GM23338 (cell line): ENCODE results near the gene RORB. TPM values are rescaled to one million over a fixed set of nuclear protein-coding genes. Genes with fewer than 3 reads are reported as not detected.

ENCODE experiments used
- ETS1 ChIP-seq: IDR thresholded peaks from 2 replicates; pipeline ENCODE4 v1.6.1; 2016; ENCODE audit warnings: antibody characterized with exemption
- EZH2phosphoT487 ChIP-seq: fragments of 200-600 bp; sonication (generic); IDR thresholded peaks from one replicate; pipeline ENCODE4 v1.8.1; 2018; ENCODE audit warnings: antibody characterized with exemption; ENCODE audit not compliant: unreplicated experiment
- JUNB ChIP-seq: IDR thresholded peaks from one replicate; pipeline ENCODE4 v1.6.1; 2016; ENCODE audit warnings: antibody characterized with exemption; ENCODE audit not compliant: unreplicated experiment
- REST ChIP-seq: IDR thresholded peaks from one replicate; pipeline ENCODE4 v1.6.1; 2018; ENCODE audit warnings: antibody characterized with exemption; ENCODE audit not compliant: unreplicated experiment
- STAT1 ChIP-seq: IDR thresholded peaks from one replicate; pipeline ENCODE4 v1.6.1; 2016; ENCODE audit warnings: antibody characterized with exemption; ENCODE audit not compliant: unreplicated experiment
- ZNF331 ChIP-seq: fragments of 250-450 bp; sonication (Bioruptor Pico); IDR thresholded peaks from 2 replicates; pipeline ENCODE4 v1.5.0; 2020; ENCODE audit warnings: low read depth, mild to moderate bottlenecking, moderate library complexity
- ZNF462 ChIP-seq: fragments of 250-450 bp; sonication (Bioruptor Pico); IDR thresholded peaks from 2 replicates; pipeline ENCODE4 v1.5.0; 2020; ENCODE audit warnings: mild to moderate bottlenecking, moderate library complexity
- polyA plus RNA-seq: library from polyadenylated mRNA; unstranded; fragments of >200 nt; fragmentation: Nextera tagmentation; extraction: Ambion mirVana; gene quantifications from 2 replicates; pipeline ENCODE4 v1.2.1, GENCODE V29; 2016
- total RNA-seq: library from RNA; depleted of rRNA; stranded (reverse); fragments of >200 nt; shearing (Covaris generic); gene quantifications from 2 replicates; pipeline ENCODE4 v1.2.3, GENCODE V29; 2014

Gene RORB
- total and polyA plus RNA-seq, 2 experiments from 2014 or later: 1.2 to 4.5 TPM

GRCh38 chr9:74554751-74555419 lies 57.8 kb downstream of the RORB start (continued):
- no peak for TF ChIP-seq ZNF462
- TF ChIP-seq ZNF331: no peak
- TF ChIP-seq ETS1: no peak
- TF ChIP-seq REST: no peak
- TF ChIP-seq STAT1: no peak
- TF ChIP-seq JUNB: no peak
- no peak for TF ChIP-seq EZH2phosphoT487
